CD4-positive, alpha-beta T cell (primary cell): ENCODE results near the gene SETD6. TPM values are rescaled to one million over a fixed set of nuclear protein-coding genes. Genes with fewer than 3 reads are reported as not detected.
"Not testable (repeated sequence)": the region's sequence is repeated elsewhere in the genome, so short reads cannot be mapped to it uniquely, and the experiment has no call there.

Experiments used
- ATAC-seq: fragments of 200-7000 bp; cut with Tn5 transposase; one replicate; pipeline ENCODE4 v1.10.0; 2022; ENCODE audit warnings: mild to moderate bottlenecking; ENCODE audit not compliant: poor library complexity
- CTCF ChIA-PET: fragments of 350-600 bp; sonication (Branson Sonifier 250); formaldehyde crosslinking; loops from one replicate; lab custom pipeline; 2021; ENCODE audit warnings: antibody characterized with exemption, inconsistent platforms; lab: Charles Lee
- POLR2A ChIA-PET: fragments of 350-600 bp; sonication (Branson Sonifier 250); formaldehyde crosslinking; loops from one replicate; lab custom pipeline; 2021; ENCODE audit warnings: antibody characterized with exemption, inconsistent platforms; lab: Charles Lee
- DNase-seq, 14 experiments: peaks; one replicate each; pipeline ENCODE4 v3.0.0-alpha.2; 2013 to 2020; ENCODE audit warnings: mixed read lengths in 2 of 14
- H3K27ac ChIP-seq, 2 donors: one replicate each; pipeline versions ENCODE4 v1.5.1 to v1.7.0; 2013; ENCODE audit warnings: low read length in 2 of 2, low read depth in 1 of 2, mild to moderate bottlenecking in 1 of 2
- H3K27me3 ChIP-seq, 2 experiments: 1 replicate in 1 of 2; 2 replicates in 1 of 2; pipeline versions ENCODE4 v1.6.1 to v1.7.0; 2013; ENCODE audit warnings: low read length in 2 of 2, control low read depth in 1 of 2, mild to moderate bottlenecking in 1 of 2, moderate library complexity in 1 of 2; ENCODE audit not compliant: insufficient read depth in 2 of 2, control insufficient read depth in 1 of 2
- H3K36me3 ChIP-seq: one replicate; pipeline ENCODE4 v1.6.1; 2013; ENCODE audit warnings: low read length, control low read depth; ENCODE audit not compliant: insufficient read depth
- H3K4me1 ChIP-seq: one replicate; pipeline ENCODE4 v1.6.1; 2013; ENCODE audit warnings: low read length, control low read depth; ENCODE audit not compliant: insufficient read depth
- H3K4me3 ChIP-seq: one replicate; pipeline ENCODE4 v1.5.1; 2013; ENCODE audit warnings: mild to moderate bottlenecking, low read length, moderate library complexity
- H3K9me3 ChIP-seq, 2 experiments: 1 replicate in 1 of 2; 2 replicates in 1 of 2; pipeline versions ENCODE4 v1.6.1 to v1.7.0; 2013; ENCODE audit warnings: low read length in 2 of 2, mild to moderate bottlenecking in 2 of 2, control low read depth in 1 of 2, moderate library complexity in 1 of 2; ENCODE audit not compliant: control insufficient read depth in 1 of 2, insufficient read depth in 1 of 2
- H3K27ac Mint-ChIP-seq: one replicate; pipeline ENCODE4 v1.8.0; 2020; ENCODE audit warnings: mixed read lengths
- H3K27me3 Mint-ChIP-seq: one replicate; pipeline ENCODE4 v1.8.0; 2021; ENCODE audit warnings: mixed read lengths
- H3K36me3 Mint-ChIP-seq: one replicate; pipeline ENCODE4 v1.8.0; 2021; ENCODE audit warnings: low read depth, mixed read lengths
- H3K4me1 Mint-ChIP-seq: one replicate; pipeline ENCODE4 v1.8.0; 2021; ENCODE audit warnings: low read depth, mixed read lengths
- H3K4me3 Mint-ChIP-seq: one replicate; pipeline ENCODE4 v1.8.0; 2020; ENCODE audit warnings: mild to moderate bottlenecking, mixed read lengths
- H3K9me3 Mint-ChIP-seq: one replicate; pipeline ENCODE4 v1.8.0; 2020; ENCODE audit warnings: mixed read lengths
- intact Hi-C, 2 experiments: fragments of 100-400 bp; cut with DNase I in 1 of 2; cut with micrococcal nuclease in 1 of 2; formaldehyde crosslinking; loops; one replicate each; pipeline versions ENCODE4 v1.15.1 to v1.9.0; 2023 to 2025; cut with DNase I, micrococcal nuclease
- total RNA-seq, 174 experiments: library from RNA in 2 of 174; stranded (reverse) in 2 of 174; gene quantifications; one replicate each; pipeline ENCODE4 v1.2.3 and lab custom pipeline; 2021 to 2026
- TF ChIP-seq, protein P1 (sequence below): fragments of 200-600 bp; IDR thresholded peaks from one replicate; pipeline ENCODE4 v1.8.0; 2022; ENCODE audit warnings: antibody characterized with exemption, mild to moderate bottlenecking

SETD6 gene
- total RNA-seq, 2 experiments from 2014 or later, result 21.9 to 25.5 TPM

- ATAC-seq (no peak), DNase-seq (no peak)
- H3K27me3 Mint-ChIP-seq, result no peaks in the 10 kb centered on the region
- Histone ChIP-seq H3K27ac (no peak overlapping the region), H3K9me3 (no peaks in the 10 kb centered on the region), H3K4me1 (no peaks in the 10 kb centered on the region), H3K27me3 (no peaks in the 10 kb centered on the region), H3K4me3 (no peak overlapping the region), H3K36me3 (peaks cover 90% of the 10 kb centered on the region)
- H3K4me1 Mint-ChIP-seq, result peaks cover 3% of the 10 kb centered on the region
- H3K9me3 Mint-ChIP-seq, result no peaks in the 10 kb centered on the region
- H3K27ac Mint-ChIP-seq, result no peak overlapping the region
- intact Hi-C loops, result no loop called here
- peaks cover 93% of the 10 kb centered on the region for H3K36me3 Mint-ChIP-seq
- ChIA-PET CTCF (no interaction called here), POLR2A (no interaction called here)
- no peak overlapping the region for H3K4me3 Mint-ChIP-seq
- TF ChIP-seq, protein P1, sequence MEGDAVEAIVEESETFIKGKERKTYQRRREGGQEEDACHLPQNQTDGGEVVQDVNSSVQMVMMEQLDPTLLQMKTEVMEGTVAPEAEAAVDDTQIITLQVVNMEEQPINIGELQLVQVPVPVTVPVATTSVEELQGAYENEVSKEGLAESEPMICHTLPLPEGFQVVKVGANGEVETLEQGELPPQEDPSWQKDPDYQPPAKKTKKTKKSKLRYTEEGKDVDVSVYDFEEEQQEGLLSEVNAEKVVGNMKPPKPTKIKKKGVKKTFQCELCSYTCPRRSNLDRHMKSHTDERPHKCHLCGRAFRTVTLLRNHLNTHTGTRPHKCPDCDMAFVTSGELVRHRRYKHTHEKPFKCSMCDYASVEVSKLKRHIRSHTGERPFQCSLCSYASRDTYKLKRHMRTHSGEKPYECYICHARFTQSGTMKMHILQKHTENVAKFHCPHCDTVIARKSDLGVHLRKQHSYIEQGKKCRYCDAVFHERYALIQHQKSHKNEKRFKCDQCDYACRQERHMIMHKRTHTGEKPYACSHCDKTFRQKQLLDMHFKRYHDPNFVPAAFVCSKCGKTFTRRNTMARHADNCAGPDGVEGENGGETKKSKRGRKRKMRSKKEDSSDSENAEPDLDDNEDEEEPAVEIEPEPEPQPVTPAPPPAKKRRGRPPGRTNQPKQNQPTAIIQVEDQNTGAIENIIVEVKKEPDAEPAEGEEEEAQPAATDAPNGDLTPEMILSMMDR, result no peak
Observed at GRCh38 chr16:58556678-58557077, 41.4 kb downstream of the SETD6 start.

DNA sequence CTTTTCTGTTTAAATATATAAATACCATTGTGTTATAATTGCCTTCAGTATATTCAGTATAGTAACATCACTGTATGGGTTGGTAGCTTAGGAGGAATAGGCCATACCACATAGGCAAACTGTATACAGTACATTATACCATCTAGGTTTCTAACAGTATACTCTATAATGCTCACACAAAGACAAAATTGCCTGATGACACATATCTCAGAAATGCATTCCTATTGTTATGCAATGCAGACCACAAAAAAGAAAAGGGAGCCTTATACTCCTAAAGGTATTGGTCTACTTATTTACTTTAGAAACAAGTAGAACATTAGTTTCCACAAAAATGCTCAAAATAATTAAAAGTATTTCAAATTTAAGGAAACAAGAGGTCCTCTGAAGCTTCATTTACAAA lies 47.9 kb downstream of the SETD6 start:
- DNase-seq (no peak), ATAC-seq (no peak)
- peaks cover 89% of the 10 kb centered on the region for H3K36me3 Mint-ChIP-seq
- no peaks in the 10 kb centered on the region for H3K9me3 ChIP-seq
- no peak overlapping the region for H3K4me3 ChIP-seq
- intact Hi-C loops, result no loop called here
- H3K27ac ChIP-seq, result no peak overlapping the region
- H3K27me3 ChIP-seq, result no peaks in the 10 kb centered on the region
- peaks cover 82% of the 10 kb centered on the region for H3K36me3 ChIP-seq
- H3K4me1 Mint-ChIP-seq, result peaks cover 11% of the 10 kb centered on the region
- H3K9me3 Mint-ChIP-seq, result no peaks in the 10 kb centered on the region
- H3K27me3 Mint-ChIP-seq, result no peaks in the 10 kb centered on the region
- ChIA-PET CTCF (no interaction called here), POLR2A (no interaction called here)
- peak overlapping the region; percentile 21 for H3K27ac Mint-ChIP-seq
- H3K4me3 Mint-ChIP-seq, result no peak overlapping the region
- H3K4me1 ChIP-seq, result no peaks in the 10 kb centered on the region
- TF ChIP-seq, protein P1, result no peak

DNA sequence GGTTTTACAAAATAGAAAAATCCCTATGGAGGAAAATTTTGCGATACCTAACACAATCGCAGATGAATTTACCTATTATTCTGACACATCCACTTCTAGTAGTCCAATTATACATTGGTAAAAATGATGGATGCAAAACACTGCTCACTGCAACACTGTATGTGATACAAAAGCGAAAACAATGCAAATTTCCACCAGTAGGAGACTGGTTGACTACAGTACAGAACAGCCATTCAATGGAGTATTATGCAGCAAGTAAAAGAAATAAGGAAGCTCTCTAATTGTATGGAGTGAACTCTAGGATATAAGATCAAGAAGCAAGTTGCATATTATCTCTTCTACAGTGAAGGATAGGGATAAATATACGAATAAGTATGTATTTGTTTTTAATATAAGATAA lies 48.5 kb downstream of the SETD6 start:
- H3K36me3 ChIP-seq, result peaks cover 78% of the 10 kb centered on the region
- Mint-ChIP-seq H3K36me3 (peaks cover 86% of the 10 kb centered on the region), H3K9me3 (no peaks in the 10 kb centered on the region), H3K4me1 (peaks cover 11% of the 10 kb centered on the region), H3K4me3 (no peak overlapping the region), H3K27me3 (no peaks in the 10 kb centered on the region), H3K27ac (peak overlapping the region; percentile 21)
- H3K27ac ChIP-seq, result no peak overlapping the region
- DNase-seq, result no peak
- CTCF ChIA-PET, result no interaction called here
- TF ChIP-seq, protein P1, result no peak
- no peaks in the 10 kb centered on the region for H3K9me3 ChIP-seq
- H3K4me1 ChIP-seq, result no peaks in the 10 kb centered on the region
- no peak for ATAC-seq
- POLR2A ChIA-PET, result no interaction called here
- H3K4me3 ChIP-seq, result no peak overlapping the region
- no peaks in the 10 kb centered on the region for H3K27me3 ChIP-seq
- intact Hi-C loops, result no loop called here

DNA sequence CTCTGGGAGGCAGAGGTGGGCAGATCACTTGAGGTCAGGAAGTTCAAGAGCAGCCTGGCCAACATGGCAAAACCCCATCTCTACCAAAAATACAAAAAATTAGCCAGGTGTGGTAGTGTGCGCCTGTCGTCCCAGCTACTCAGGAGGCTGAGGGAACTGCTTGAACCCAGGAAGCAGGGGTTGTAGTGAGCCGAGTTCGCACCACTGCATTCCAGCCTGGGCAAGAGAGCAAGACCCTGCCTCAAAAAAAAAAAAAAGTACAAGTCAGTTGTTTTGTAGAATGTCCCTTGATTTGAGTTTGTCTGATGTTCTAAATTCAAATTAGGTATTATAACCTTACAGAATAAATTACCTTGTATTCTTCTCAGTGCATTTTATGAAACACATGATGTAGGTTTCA lies 50.4 kb downstream of the SETD6 start:
- H3K9me3 ChIP-seq, H3K27ac Mint-ChIP-seq, H3K4me3 Mint-ChIP-seq, H3K27ac ChIP-seq, CTCF ChIA-PET, POLR2A ChIA-PET, H3K9me3 Mint-ChIP-seq, H3K27me3 ChIP-seq, DNase-seq, ATAC-seq, H3K4me3 ChIP-seq, H3K27me3 Mint-ChIP-seq, H3K4me1 ChIP-seq: not testable (repeated sequence)
- peaks cover 26% of the 10 kb centered on the region for H3K4me1 Mint-ChIP-seq
- intact Hi-C loops, result loop anchor here in 1 of 2 experiments (5.0 kb wide), 1 partner anchor 192 kb away; no protein-coding TSS in a partner anchor
- H3K36me3 ChIP-seq, result peaks cover 79% of the 10 kb centered on the region
- peaks cover 88% of the 10 kb centered on the region for H3K36me3 Mint-ChIP-seq
